Neural progenitor cell (in vitro differentiated cells): ENCODE results near the gene GOPC.

Experiments
- EZH2 ChIP-seq: fragments of 200-600 bp; sonication (generic); IDR thresholded peaks from 2 replicates; pipeline ENCODE4 v1.6.1; 2017; ENCODE audit warnings: antibody characterized with exemption, mild to moderate bottlenecking, moderate library complexity
- EZH2phosphoT487 ChIP-seq: fragments of 200-600 bp; sonication (generic); IDR thresholded peaks from 2 replicates; pipeline ENCODE4 v1.6.1; 2017; ENCODE audit warnings: antibody characterized with exemption
- TF ChIP-seq, protein P1 (sequence below): fragments of 200-600 bp; sonication (generic); IDR thresholded peaks from 2 replicates; pipeline ENCODE4 v1.5.1; 2017; ENCODE audit warnings: antibody characterized with exemption, mild to moderate bottlenecking

DNA sequence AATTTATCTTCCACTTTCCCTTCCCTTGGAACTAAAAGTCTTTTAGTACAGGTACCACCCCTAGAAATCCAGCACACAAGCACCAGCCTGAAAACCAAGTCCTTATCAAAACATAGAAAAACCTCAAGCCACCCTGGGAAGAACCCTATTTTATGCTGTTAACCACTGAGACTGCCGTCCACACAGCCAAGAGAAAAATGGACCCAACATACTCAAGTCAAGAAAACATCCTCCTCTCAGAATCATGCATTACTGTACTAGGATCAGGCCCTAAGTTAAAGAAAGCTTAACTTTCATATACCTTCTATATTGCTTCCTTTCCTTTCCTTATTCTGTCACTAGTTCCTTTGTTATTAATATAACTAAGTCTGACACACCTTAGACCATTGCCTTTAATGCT is 16.9 kb upstream of the GOPC start:
- TF ChIP-seq, protein P1, sequence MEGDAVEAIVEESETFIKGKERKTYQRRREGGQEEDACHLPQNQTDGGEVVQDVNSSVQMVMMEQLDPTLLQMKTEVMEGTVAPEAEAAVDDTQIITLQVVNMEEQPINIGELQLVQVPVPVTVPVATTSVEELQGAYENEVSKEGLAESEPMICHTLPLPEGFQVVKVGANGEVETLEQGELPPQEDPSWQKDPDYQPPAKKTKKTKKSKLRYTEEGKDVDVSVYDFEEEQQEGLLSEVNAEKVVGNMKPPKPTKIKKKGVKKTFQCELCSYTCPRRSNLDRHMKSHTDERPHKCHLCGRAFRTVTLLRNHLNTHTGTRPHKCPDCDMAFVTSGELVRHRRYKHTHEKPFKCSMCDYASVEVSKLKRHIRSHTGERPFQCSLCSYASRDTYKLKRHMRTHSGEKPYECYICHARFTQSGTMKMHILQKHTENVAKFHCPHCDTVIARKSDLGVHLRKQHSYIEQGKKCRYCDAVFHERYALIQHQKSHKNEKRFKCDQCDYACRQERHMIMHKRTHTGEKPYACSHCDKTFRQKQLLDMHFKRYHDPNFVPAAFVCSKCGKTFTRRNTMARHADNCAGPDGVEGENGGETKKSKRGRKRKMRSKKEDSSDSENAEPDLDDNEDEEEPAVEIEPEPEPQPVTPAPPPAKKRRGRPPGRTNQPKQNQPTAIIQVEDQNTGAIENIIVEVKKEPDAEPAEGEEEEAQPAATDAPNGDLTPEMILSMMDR, result no peak
- TF ChIP-seq EZH2phosphoT487 (no peak), EZH2 (no peak)
